Measurements from ENCODE around the gene NPDC1. TPM values are rescaled to one million over a fixed set of nuclear protein-coding genes. Genes with fewer than 3 reads are reported as not detected.

Gene NPDC1
- total RNA-seq, 1 donor from 2014 or later: 124 TPM

- peaks cover 24% of the 10 kb centered on the region for H3K27me3 ChIP-seq (ENCODE audit: low read depth)
- no peak for ATAC-seq
- H3K4me1 ChIP-seq: peaks cover 30% of the 10 kb centered on the region
- TF ChIP-seq, protein P1, sequence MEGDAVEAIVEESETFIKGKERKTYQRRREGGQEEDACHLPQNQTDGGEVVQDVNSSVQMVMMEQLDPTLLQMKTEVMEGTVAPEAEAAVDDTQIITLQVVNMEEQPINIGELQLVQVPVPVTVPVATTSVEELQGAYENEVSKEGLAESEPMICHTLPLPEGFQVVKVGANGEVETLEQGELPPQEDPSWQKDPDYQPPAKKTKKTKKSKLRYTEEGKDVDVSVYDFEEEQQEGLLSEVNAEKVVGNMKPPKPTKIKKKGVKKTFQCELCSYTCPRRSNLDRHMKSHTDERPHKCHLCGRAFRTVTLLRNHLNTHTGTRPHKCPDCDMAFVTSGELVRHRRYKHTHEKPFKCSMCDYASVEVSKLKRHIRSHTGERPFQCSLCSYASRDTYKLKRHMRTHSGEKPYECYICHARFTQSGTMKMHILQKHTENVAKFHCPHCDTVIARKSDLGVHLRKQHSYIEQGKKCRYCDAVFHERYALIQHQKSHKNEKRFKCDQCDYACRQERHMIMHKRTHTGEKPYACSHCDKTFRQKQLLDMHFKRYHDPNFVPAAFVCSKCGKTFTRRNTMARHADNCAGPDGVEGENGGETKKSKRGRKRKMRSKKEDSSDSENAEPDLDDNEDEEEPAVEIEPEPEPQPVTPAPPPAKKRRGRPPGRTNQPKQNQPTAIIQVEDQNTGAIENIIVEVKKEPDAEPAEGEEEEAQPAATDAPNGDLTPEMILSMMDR (IDR thresholded peaks at IDR 0.05): no peak
- H3K9me3 ChIP-seq: no peaks in the 10 kb centered on the region
- H3K27ac ChIP-seq: no peak overlapping the region
- no peaks in the 10 kb centered on the region for H3K36me3 ChIP-seq
- no peak for DNase-seq
- no peak overlapping the region for H3K4me3 ChIP-seq
- intact Hi-C loops (cut with DNase I): no loop called here
Observed at GRCh38 chr9:137057545-137057944, 11.6 kb upstream of the NPDC1 start.

DNA sequence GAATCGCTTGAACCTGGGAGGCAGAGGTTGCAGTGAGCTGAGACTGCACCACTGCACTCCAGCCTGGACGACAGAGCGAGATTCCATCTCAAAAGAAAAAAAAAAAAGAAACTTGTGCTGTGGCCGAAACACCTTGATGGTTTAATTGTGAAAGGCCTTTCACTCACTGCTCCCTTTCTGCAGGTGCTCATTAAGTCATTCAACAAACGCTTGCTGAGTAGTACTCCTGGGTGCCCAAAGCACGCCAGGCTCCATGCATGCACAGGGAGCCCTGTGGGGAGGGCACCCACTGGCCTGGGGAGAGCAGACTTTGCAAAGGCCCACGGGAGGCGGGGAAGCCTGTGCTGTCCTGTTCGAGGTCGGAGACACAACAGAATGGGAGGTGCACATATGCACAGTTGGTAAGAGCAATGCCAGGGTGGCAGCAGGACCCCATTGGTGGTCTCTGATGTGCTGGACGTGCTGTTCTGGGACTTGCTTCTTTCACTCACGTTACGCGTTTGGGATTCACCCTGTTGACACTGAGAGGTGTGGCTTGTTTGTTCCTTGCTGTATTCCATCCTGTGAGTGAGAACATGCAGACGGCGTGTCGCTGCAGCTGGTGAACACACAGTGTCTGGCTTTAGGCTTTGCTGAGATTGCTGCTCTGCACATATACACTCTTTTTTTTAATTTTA lies 10.9 kb upstream of the NPDC1 start:
- intact Hi-C loops (cut with DNase I): no loop called here
- DNase-seq (no peak), ATAC-seq (no peak)
- TF ChIP-seq, protein P1 (IDR thresholded peaks at IDR 0.05): no peak
- Histone ChIP-seq H3K9me3 (no peaks in the 10 kb centered on the region), H3K36me3 (no peaks in the 10 kb centered on the region), H3K27me3 (ENCODE audit: low read depth) (peaks cover 30% of the 10 kb centered on the region), H3K4me1 (peaks cover 30% of the 10 kb centered on the region), H3K4me3 (no peak overlapping the region), H3K27ac (no peak overlapping the region)

DNA sequence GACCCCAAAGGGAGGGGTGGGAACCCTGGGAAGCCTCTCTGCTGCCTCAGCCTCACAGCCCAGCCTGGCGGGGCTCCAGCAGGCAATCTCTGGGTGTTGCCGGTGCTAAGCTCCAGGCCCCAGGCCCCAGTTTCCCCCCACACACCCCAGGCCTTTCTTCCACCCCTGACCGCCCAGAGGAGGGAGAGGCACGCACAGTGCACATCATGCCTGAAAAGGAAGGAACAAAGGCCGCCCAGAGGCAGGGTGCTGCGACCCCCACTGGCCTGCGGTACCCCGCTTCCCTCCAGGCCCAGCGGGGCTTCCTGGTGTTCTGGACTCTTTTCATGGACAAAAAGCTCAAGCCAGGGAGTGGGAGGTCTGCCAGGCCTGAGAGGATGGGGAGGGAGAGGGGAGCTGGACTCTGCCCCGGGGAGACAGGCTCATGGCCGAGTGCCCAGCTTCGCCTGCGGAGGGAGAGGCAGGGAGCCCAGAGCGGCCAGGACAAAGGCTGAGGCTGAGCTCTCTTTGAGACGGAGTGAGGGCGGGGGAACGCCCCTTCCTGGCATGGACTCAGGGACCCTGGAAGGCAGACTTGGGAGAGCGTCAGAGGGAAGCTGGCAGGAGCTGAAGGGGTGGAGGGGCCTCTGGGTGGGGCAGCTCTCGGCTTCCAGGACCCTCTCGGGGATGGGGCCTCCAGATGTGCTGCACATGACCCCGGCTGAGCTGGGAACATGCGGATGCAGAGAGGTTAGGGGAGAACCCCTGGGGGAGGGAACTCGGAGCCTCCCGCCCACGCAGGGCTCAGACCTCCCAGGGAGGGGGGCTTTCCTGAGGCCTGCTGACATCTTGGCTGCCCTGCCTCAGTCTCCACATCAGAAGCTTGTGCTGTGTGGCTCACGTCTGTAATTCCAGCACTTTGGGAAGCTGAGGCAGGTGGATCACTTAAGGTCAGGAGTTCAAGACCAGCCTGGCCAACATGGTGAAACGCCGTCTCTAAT lies 9.7 kb upstream of the NPDC1 start:
- peak; percentile 73 for DNase-seq
- H3K36me3 ChIP-seq: no peaks in the 10 kb centered on the region
- H3K27ac ChIP-seq: peak overlapping the region; percentile 46
- peak; percentile 28 to 51 for ATAC-seq
- TF ChIP-seq, protein P1 (IDR thresholded peaks at IDR 0.05): no peak
- H3K4me3 ChIP-seq: no peak overlapping the region
- intact Hi-C loops (cut with DNase I): no loop called here
- H3K9me3 ChIP-seq: no peaks in the 10 kb centered on the region
- H3K27me3 ChIP-seq (ENCODE audit: low read depth): peaks cover 42% of the 10 kb centered on the region
- peaks cover 30% of the 10 kb centered on the region for H3K4me1 ChIP-seq

GRCh38 chr9:137054932-137055384 lies 9.0 kb upstream of the NPDC1 start:
- H3K4me3 ChIP-seq: no peak overlapping the region

More at GRCh38 chr9:137054932-137055384, 9.0 kb upstream of the NPDC1 start:
- Histone ChIP-seq H3K4me1 (peaks cover 30% of the 10 kb centered on the region), H3K27me3 (ENCODE audit: low read depth) (peaks cover 47% of the 10 kb centered on the region), H3K36me3 (no peaks in the 10 kb centered on the region), H3K27ac (peak overlapping the region; percentile 46), H3K9me3 (no peaks in the 10 kb centered on the region)
- DNase-seq (no peak), ATAC-seq (no peak)
- TF ChIP-seq, protein P1 (IDR thresholded peaks at IDR 0.05): no peak
- intact Hi-C loops (cut with DNase I): no loop called here
